ENCODE results near the gene UTP14C. TPM values are rescaled to one million over a fixed set of nuclear protein-coding genes. Genes with fewer than 3 reads are reported as not detected.
"Not testable (repeated sequence)": the region's sequence is repeated elsewhere in the genome, so short reads cannot be mapped to it uniquely, and the experiment has no call there.

Gene UTP14C
- polyA plus RNA-seq, 5 donors, result 25.6 to 34.4 (median 32.6) TPM

GRCh38 chr13:52034616-52035226 is 10.2 kb downstream of the UTP14C start:
- DNase-seq, result no peak

- no peak for DNase-seq
Observed at GRCh38 chr13:52036037-52036436, 11.5 kb downstream of the UTP14C start.

DNA sequence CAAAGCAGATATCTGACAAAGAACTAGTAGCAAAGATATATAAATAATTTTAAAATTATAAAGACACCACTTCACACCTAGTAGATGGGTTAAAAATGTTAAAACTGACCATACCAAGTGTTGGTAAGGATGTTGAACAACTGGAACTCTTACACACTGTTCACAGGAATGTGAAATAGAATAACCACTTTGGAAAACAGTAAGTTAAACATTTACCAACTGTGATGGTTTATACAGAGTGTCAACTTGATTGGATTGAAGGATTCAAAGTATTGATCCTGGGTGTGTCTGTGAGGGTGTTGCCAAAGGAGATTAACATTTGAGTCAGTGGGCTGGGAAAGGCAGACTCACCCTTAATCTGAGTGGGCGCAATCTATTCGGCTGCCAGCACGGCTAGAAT is 19.2 kb downstream of the UTP14C start:
- DNase-seq, result no peak

DNA sequence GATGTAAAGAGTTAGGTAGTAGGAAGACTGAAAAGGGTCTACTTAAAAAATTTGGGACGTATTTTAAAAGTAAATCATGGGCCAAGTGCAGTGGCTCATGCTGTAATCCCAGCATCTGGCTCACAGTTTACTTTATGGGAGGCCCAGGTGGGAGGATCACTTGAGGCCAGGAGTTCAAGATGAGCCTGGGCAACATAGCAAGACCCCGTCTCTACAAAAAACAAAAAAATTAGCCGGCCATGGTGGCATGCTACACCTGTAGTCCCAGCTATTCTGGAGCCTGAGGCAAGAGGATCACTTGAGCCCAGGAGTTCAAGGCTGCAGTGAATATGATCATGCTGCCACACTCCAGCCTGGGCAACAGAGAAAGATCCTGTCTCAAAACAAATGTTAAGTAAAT is 23.0 kb downstream of the UTP14C start:
- no peak for DNase-seq

GRCh38 chr13:52048516-52048915 is 24.0 kb downstream of the UTP14C start:
- DNase-seq, result no peak

GRCh38 chr13:52051400-52051799 is 26.9 kb downstream of the UTP14C start:
- no peak for DNase-seq

DNA sequence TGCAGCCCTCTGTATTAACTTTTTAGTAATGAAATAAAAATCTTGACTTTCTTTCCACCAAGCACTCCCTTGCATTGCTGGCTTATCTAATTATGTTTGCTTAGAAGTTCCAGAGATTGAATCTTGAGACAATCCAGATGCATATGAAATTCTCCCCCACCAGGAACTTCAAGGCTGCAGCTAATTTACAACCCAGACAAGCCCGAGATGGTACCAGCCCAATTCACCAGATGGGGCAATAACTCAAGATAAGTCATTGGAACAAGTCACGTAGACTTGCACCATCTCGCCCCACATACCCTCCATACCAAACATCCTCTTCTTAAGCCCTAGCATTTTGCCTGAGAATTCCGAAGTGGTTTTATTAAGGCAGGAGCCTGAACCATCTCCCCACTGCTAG is 29.0 kb downstream of the UTP14C start:
- no peak for DNase-seq

DNA sequence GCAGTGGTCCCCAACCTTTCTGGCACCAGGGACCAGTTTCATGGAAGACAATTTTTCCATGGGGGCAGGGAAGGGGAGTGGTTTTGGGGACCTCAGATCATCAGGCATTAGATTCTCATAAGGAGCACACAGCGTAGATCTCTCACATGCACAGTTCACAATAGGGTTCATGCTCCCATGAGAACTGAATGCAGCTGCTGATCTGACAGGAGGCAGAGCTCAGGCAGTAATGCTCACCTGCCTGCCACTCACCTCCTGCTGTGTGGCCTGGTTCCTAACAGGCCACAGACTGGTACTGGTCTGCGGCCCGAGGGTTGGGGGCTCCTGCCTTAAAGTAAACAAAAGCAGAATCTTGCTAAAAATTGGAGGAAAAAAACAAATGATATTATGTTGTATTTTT is 36.6 kb downstream of the UTP14C start:
- not testable (repeated sequence) for DNase-seq

DNA sequence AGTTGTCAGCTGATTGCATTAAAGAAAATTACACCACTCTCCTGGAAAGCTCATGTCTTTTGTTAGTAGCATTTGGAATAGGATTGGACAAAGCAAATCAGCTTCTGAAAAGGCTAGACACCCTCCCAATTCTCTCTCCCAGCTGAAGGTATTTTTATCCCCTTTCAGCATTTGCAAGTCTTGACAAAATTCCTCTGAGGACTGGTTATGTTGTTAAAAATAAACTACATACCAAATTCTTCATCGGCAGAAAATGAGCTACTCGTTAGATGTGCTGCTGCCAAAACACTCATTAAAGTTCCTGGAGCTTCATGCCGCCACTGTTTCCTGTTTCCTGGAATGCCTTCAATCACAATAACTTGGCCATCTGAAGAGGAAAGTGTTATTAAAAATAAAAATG is 37.1 kb downstream of the UTP14C start:
- no peak for DNase-seq

GRCh38 chr13:52067237-52067636 is 42.7 kb downstream of the UTP14C start:
- no peak for DNase-seq

GRCh38 chr13:52070929-52071523 is 46.5 kb downstream of the UTP14C start:
- DNase-seq, result no peak

Other genes starting within 250 kb of the UTP14C start
- gene DHRS12, start 220.5 kb upstream of the UTP14C start, polyA plus RNA-seq (ENCODE audit: insufficient read depth in 1 of 5, insufficient read length in 5 of 5, low replicate concordance in 1 of 5), result 10 to 100 TPM; 15.1 to 21.6 (median 16.3) TPM
- under 1 TPM; 0.11 to 0.41 (median 0.25) TPM for gene TMEM272, start 179.5 kb upstream of the UTP14C start, polyA plus RNA-seq (ENCODE audit: insufficient read depth in 1 of 5, insufficient read length in 5 of 5, low replicate concordance in 1 of 5)
- not detected for gene CCDC70, start 162.7 kb upstream of the UTP14C start, polyA plus RNA-seq (ENCODE audit: insufficient read depth in 1 of 5, insufficient read length in 5 of 5, low replicate concordance in 1 of 5)
- gene ATP7B, start 13.2 kb upstream of the UTP14C start, polyA plus RNA-seq (ENCODE audit: insufficient read depth in 1 of 5, insufficient read length in 5 of 5, low replicate concordance in 1 of 5), result 10 to 100 TPM; 12.9 to 19.0 (median 17.8) TPM
- gene ALG11, start 12.3 kb upstream of the UTP14C start, polyA plus RNA-seq (ENCODE audit: insufficient read depth in 1 of 5, insufficient read length in 5 of 5, low replicate concordance in 1 of 5), result 10 to 100 TPM; 18.0 to 35.3 (median 28.7) TPM
- gene NEK5, start 104.4 kb downstream of the UTP14C start, polyA plus RNA-seq (ENCODE audit: insufficient read depth in 1 of 5, insufficient read length in 5 of 5, low replicate concordance in 1 of 5), result 1 to 10 TPM; 3.1 to 6.0 (median 5.3) TPM
- gene NEK3, start 134.9 kb downstream of the UTP14C start, polyA plus RNA-seq (ENCODE audit: insufficient read depth in 1 of 5, insufficient read length in 5 of 5, low replicate concordance in 1 of 5), result 10 to 100 TPM; 36.6 to 62.6 (median 53.7) TPM

Measured in right lung (tissue), 5 donors.